ENCODE measurements around the gene LRIG1.

- TF ChIP-seq CTCF (IDR thresholded peaks at IDR 0.05; ENCODE audit: low read depth, low read length): no peak
- no peak for TF ChIP-seq EZH2phosphoT487 (IDR thresholded peaks at IDR 0.05; ENCODE audit: low read depth)
Measured at GRCh38 chr3:66484106-66484844, 16.5 kb downstream of the LRIG1 start.

All from OCI-LY3 (cell line).